Panc1 (cell line): ENCODE results near the gene DDX59. TPM values are rescaled to one million over a fixed set of nuclear protein-coding genes. Genes with fewer than 3 reads are reported as not detected.

Source experiments
- ATAC-seq: fragments of 200-7000 bp; cut with Tn5 transposase; 2 replicates; pipeline ENCODE4 v1.9.1; 2020; ENCODE audit warnings: mild to moderate bottlenecking, moderate library complexity
- BruUV-seq: library from RNA; stranded (reverse); fragments of 400-500 nt; replicated peaks from 2 replicates; lab custom pipeline; 2021; lab: Mats Ljungman, UMichigan
- CTCF ChIA-PET: fragments of 300-600 bp; sonication (Branson Sonifier 250); formaldehyde crosslinking; loops from one replicate; lab custom pipeline; 2022; ENCODE audit warnings: antibody characterized with exemption; lab: Charles Lee
- POLR2A ChIA-PET: fragments of 300-600 bp; sonication (Branson Sonifier 250); formaldehyde crosslinking; loops from one replicate; lab custom pipeline; 2022; ENCODE audit warnings: antibody characterized with exemption; lab: Charles Lee
- DNase-seq: peaks from one replicate; pipeline ENCODE4 v3.0.0-alpha.2; 2010; ENCODE audit warnings: low read depth, low spot score
- H3K27ac ChIP-seq: 2 replicates; pipeline ENCODE4 v1.5.1; 2011; ENCODE audit warnings: mild to moderate bottlenecking, low read length, inconsistent platforms
- H3K27me3 ChIP-seq: fragments of 200-500 bp; sonication (Bioruptor generic); 2 replicates; pipeline ENCODE4 v1.6.0; 2014; ENCODE audit warnings: low read length, inconsistent platforms; ENCODE audit not compliant: control insufficient read depth, insufficient read depth
- H3K36me3 ChIP-seq: fragments of 200-500 bp; sonication (Bioruptor generic); 2 replicates; pipeline ENCODE4 v1.5.1; 2014; ENCODE audit warnings: inconsistent platforms, mild to moderate bottlenecking, low read length, moderate library complexity; ENCODE audit not compliant: control insufficient read depth, insufficient read depth
- H3K4me1 ChIP-seq: 2 replicates; pipeline ENCODE4 v1.5.1; 2011; ENCODE audit warnings: inconsistent platforms, mild to moderate bottlenecking, low read length, moderate library complexity; ENCODE audit not compliant: control insufficient read depth, insufficient read depth
- H3K4me3 ChIP-seq, 2 experiments: 2 replicates each; pipeline ENCODE4 v1.5.1; 2011 to 2012; ENCODE audit warnings: low read depth in 2 of 2, low read length in 2 of 2, mild to moderate bottlenecking in 2 of 2, inconsistent platforms in 1 of 2, moderate library complexity in 1 of 2
- H3K9me3 ChIP-seq: fragments of 200-500 bp; sonication (Bioruptor generic); 2 replicates; pipeline ENCODE4 v1.5.1; 2014; ENCODE audit warnings: low read depth, mild to moderate bottlenecking, inconsistent platforms, low read length, moderate library complexity; ENCODE audit not compliant: control insufficient read depth, insufficient read depth
- CTCF ChIP-seq: fragments of 450-650 bp; IDR thresholded peaks from 2 replicates; pipeline ENCODE4 v1.5.1; 2017; ENCODE audit warnings: mild to moderate bottlenecking
- POLR2AphosphoS5 ChIP-seq: IDR thresholded peaks from 2 replicates; pipeline ENCODE4 v1.6.1; 2012; ENCODE audit warnings: mild to moderate bottlenecking, low read depth, low read length, moderate library complexity
- REST ChIP-seq, 2 experiments: IDR thresholded peaks; 2 replicates each; pipeline ENCODE4 v1.6.1; 2011 to 2012; ENCODE audit warnings: low read depth in 2 of 2, control low read depth in 1 of 2, low read length in 1 of 2, mild to moderate bottlenecking in 1 of 2, moderate library complexity in 1 of 2; ENCODE audit not compliant: insufficient read depth in 1 of 2
- SIN3A ChIP-seq: IDR thresholded peaks from 2 replicates; pipeline ENCODE4 v1.6.1; 2012; ENCODE audit warnings: low read depth, mild to moderate bottlenecking, low read length, moderate library complexity, borderline replicate concordance; ENCODE audit not compliant: insufficient read depth
- TCF7L2 ChIP-seq: IDR thresholded peaks from 2 replicates; pipeline ENCODE4 v1.6.1; 2011; ENCODE audit warnings: mild to moderate bottlenecking, low read depth, low read length, inconsistent platforms
- in situ Hi-C: cut with HindIII; loops from 2 replicates; pipeline ENCODE4 v1.10.0; 2016; ENCODE audit warnings: low sequenced_read_pairs, low pct_unique_long_range_greater_than_20kb
- intact Hi-C: fragments of 100-400 bp; cut with micrococcal nuclease; formaldehyde crosslinking; loops from one replicate; pipeline ENCODE4 v1.10.0; 2022; ENCODE audit not compliant: unreplicated experiment
- total RNA-seq: library from RNA; stranded (reverse); gene quantifications from one replicate; pipeline ENCODE4 v1.2.1, GENCODE V29; 2021; ENCODE audit not compliant: unreplicated experiment

The DDX59 gene
- total RNA-seq, 1 experiment from 2014 or later = 26.4 TPM

- ChIA-PET POLR2A (no interaction called here), CTCF (no interaction called here)
- Histone ChIP-seq H3K27ac (no peak overlapping the region), H3K36me3 (peaks cover 8% of the 10 kb centered on the region), H3K27me3 (no peaks in the 10 kb centered on the region), H3K9me3 (no peaks in the 10 kb centered on the region), H3K4me3 (no peak overlapping the region), H3K4me1 (no peaks in the 10 kb centered on the region)
- intact Hi-C loops (no loop called here), in situ Hi-C loops (no loop called here)
- no peak for ATAC-seq
- TF ChIP-seq TCF7L2 (no peak), POLR2AphosphoS5 (no peak), CTCF (no peak), SIN3A (no peak), REST (IDR thresholded peaks at IDR 0.05; ENCODE audit: insufficient read depth in 1 of 2, low read depth in 2 of 2, low read length in 1 of 2) (no peak)
- BruUV-seq = no TSS peak
- DNase-seq = no peak
Observed at GRCh38 chr1:200654660-200655059, 15.0 kb downstream of the DDX59 start.

GRCh38 chr1:200653022-200653462, 16.7 kb downstream of the DDX59 start:
- TSS peak; percentile 38 for BruUV-seq
- ChIA-PET POLR2A (no interaction called here), CTCF (no interaction called here)
- Histone ChIP-seq H3K36me3 (peaks cover 4% of the 10 kb centered on the region; the same call in 1 of the 2 replicates), H3K4me1 (no peaks in the 10 kb centered on the region), H3K4me3 (no peak overlapping the region), H3K9me3 (no peaks in the 10 kb centered on the region), H3K27me3 (no peaks in the 10 kb centered on the region), H3K27ac (no peak overlapping the region)
- no peak for TF ChIP-seq SIN3A
- no peak for TF ChIP-seq REST (IDR thresholded peaks at IDR 0.05; ENCODE audit: insufficient read depth in 1 of 2, low read depth in 2 of 2, low read length in 1 of 2)
- no peak for TF ChIP-seq TCF7L2
- no peak for TF ChIP-seq POLR2AphosphoS5
- TF ChIP-seq CTCF = no peak
- ATAC-seq (no peak), DNase-seq (no peak)
- intact Hi-C loops (no loop called here), in situ Hi-C loops (no loop called here)
